KBM-7 (cell line): ENCODE data around the gene CD72.
A peak's percentile ranks its signal among the peaks of the same experiment; 100 is the strongest.

ENCODE experiments used
- DNase-seq: peaks from one replicate; pipeline ENCODE4 v3.0.0-alpha.2; 2015
- in situ Hi-C: fragments of 300-500 bp; cut with MboI; formaldehyde crosslinking; loops from 2 replicates; pipeline ENCODE4 v1.14.3; 2020; ENCODE audit warnings: low sequenced_read_pairs, low pct_unique_long_range_greater_than_20kb, mixed read lengths

CD72 gene

GRCh38 chr9:35618325-35618727, at the start of gene CD72:
CD72 (minus strand) TSS chr9:35618413; CDS start chr9:35618303, 110 bp downstream.
- in situ Hi-C loops: no loop called here
- DNase-seq: peak; percentile 86

GRCh38 chr9:35667939-35668338, 49.7 kb upstream of the CD72 start:
- in situ Hi-C loops: loop anchor here (10.0 kb wide), 1 partner anchor 57 kb away; no protein-coding TSS in a partner anchor
- DNase-seq: no peak

GRCh38 chr9:35666549-35666948, 48.3 kb upstream of the CD72 start:
- DNase-seq: no peak
- in situ Hi-C loops: loop anchor here (10.0 kb wide), 1 partner anchor 58 kb away; no protein-coding TSS in a partner anchor

DNA sequence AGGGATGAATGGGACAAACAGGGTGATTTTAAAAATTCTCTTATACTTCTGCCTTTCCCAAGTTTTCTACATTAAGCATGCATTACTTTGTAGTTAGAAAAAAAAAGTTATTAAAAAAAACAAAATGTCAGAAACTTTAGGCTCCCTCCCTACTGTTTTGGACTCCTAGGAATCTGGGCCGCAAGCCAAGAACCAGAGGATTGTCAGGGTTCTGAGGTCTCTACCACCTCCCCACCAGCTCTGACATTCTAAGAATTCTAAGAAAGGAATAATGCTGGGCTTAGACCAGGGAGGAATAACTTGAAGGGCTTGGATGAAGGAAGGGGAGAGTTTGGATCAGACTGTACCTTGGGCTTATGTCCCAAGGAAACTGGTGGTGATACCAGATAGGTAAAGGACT, 47.8 kb upstream of the CD72 start:
- DNase-seq: no peak
- in situ Hi-C loops: loop anchor here (10.0 kb wide), 1 partner anchor 59 kb away; no protein-coding TSS in a partner anchor

GRCh38 chr9:35665471-35665818, 47.2 kb upstream of the CD72 start:
- in situ Hi-C loops: loop anchor here (10.0 kb wide), 1 partner anchor 59 kb away; no protein-coding TSS in a partner anchor

GRCh38 chr9:35664531-35665470, 46.6 kb upstream of the CD72 start, which contains the start of gene ARHGEF39:
ARHGEF39 (minus strand) TSS chr9:35665195; CDS start chr9:35665169, 26 bp downstream.
- DNase-seq: peak; percentile 88
- in situ Hi-C loops: loop anchor here (10.0 kb wide), 1 partner anchor 60 kb away; no protein-coding TSS in a partner anchor

More at GRCh38 chr9:35665471-35665818, 47.2 kb upstream of the CD72 start:
- no peak for DNase-seq

DNA sequence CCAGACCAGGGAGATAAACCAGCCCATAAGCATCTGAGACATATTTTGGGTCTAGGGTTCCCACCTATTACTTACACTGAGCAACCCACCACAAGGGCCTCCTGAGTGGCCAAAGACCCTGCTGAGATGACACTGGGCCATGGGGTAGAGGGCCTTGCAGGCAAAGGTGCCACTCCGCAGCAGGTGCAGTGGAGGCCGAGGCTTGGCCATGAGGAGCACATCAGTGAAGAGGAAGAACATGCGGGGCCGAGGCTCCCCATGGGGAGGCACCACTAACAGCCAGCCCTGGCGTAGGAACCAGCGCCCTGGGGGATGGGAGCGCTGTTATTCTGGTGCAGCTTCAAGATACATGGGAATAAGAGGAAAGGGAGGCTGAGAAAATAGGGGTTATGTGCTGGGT, 44.2 kb upstream of the CD72 start:
- in situ Hi-C loops: loop anchor here (10.0 kb wide), 1 partner anchor 62 kb away; no protein-coding TSS in a partner anchor
- DNase-seq: no peak

DNA sequence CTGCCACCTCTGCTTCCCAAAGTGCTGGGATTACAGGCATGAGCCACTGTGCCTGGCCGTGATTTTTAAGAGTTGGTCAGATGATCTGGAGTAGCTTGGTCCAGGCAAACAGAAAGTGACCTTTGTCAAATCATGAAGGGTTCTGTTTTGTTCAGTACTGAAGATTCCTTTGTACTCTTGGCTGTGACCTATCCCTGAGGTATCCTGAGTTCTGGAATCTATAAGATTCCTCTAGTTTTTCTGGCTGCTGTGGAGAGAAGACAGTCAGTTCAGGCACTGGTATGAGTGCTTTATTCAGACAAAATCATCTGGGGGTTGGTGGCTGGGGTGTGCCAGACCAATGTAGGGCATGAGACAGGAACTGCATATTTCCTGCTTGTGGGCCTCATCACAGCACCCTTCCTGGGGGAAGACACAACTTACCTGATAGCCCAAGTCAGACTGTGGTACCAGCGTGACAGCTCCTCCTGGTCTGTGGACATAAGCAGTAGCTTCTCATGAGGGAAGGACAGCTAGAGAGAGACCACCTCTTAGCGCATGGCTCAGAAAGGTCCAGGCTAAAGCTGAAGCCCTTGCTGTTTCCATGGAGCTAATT, 43.6 kb upstream of the CD72 start:
- in situ Hi-C loops: loop anchor here (10.0 kb wide), 1 partner anchor 63 kb away; no protein-coding TSS in a partner anchor
- DNase-seq: no peak

DNA sequence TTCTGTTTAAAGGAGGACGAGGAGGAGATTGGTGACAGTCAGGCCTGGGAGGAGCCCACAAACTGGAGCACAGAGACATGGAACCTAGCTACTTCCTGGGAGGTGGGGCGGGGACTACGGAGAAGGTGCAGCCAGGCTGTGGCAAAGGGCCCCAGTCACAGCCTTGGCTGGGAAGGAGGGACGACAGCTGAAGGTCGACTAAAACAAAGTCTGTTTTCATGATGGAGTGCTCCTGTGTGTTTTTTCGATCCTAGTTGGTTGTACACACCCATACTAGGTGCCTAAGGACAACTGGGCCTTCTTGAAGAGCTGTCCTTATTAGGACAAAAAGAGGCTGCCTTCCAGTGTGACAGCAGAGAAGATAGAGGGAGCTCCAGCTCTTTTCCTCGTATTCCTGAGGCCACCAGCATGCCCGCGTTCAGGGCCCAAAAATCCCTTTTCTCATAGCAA, 42.8 kb upstream of the CD72 start:
- in situ Hi-C loops: loop anchor here (10.0 kb wide), 1 partner anchor 64 kb away; no protein-coding TSS in a partner anchor
- no peak for DNase-seq

GRCh38 chr9:35659340-35659739, 41.1 kb upstream of the CD72 start:
- in situ Hi-C loops: no loop called here
- no peak for DNase-seq

- DNase-seq: no peak
- in situ Hi-C loops: no loop called here
These were observed 40.7 kb upstream of the CD72 start for GRCh38 chr9:35658968-35659220.

DNA sequence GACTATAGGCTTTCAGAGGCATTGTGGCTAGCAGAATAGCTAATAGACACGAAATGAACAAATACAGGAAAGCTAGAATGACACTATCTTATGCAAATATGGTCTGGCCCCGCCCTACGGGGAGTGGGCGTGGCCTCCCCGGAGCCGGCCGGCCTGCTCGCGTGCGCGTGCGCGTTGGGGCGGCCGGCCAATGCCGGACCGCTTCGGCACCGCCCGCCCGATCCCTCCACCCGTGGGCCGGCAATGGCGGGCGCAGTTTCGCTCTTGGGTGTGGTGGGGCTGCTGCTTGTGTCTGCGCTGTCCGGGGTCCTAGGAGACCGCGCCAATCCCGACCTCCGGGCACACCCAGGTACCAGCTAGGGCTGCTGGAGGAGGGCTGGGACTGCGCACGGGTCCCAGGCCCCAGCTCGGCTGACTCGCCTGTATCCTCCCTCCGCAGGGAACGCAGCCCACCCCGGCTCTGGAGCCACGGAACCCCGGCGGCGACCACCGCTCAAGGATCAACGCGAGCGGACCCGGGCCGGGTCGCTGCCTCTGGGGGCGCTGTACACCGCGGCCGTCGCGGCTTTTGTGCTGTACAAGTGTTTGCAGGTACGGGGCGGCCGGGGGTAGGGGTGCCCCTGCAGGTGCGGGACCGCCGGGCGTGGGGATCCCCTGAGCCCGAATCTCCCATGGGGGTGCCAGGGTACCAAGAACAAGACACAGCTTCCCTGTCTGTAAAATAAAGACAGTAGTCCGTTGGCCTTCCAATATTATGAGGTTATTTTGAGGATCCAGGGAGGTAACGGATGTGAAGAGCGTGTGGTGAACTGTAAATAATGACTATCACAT, 40.1 kb upstream of the CD72 start, which contains the start of gene CCDC107:
CCDC107 (plus strand) TSS at position 156 of the 831 bp plus-strand sequence; CDS start at position 244, 88 bp downstream.
- peak; percentile 83 for DNase-seq
- in situ Hi-C loops: no loop called here

- in situ Hi-C loops: no loop called here
- DNase-seq: peak; percentile 98
These were observed 39.4 kb upstream of the CD72 start, which contains the start of gene RMRP for GRCh38 chr9:35657546-35658136. RMRP (minus strand) TSS chr9:35658019.

GRCh38 chr9:35656831-35657545, 38.8 kb upstream of the CD72 start:
- DNase-seq: no peak
- in situ Hi-C loops: no loop called here

DNA sequence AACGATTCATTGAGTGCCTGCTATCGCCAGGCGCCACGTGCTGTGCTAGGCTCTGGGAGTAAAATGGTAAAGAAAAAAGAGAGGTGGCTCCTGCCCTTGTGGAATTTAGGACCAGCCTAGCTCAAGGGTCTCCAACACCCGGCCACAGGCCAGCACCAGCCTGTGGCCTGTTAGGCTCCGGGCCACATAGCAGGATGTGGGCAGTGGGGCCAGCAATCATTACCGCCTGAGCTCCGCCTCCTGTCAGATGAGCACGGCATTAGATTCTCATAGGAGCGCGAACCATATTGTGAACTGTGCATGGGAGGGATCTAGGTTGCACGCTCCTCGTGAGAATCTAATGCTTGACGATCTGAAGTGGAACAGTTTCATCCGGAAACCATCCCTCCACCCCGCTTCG, 38.1 kb upstream of the CD72 start:
- DNase-seq: no peak

GRCh38 chr9:35653611-35654010, 35.4 kb upstream of the CD72 start:
- DNase-seq: no peak

More for the DNA sequence above, 38.1 kb upstream of the CD72 start:
- in situ Hi-C loops: no loop called here

GRCh38 chr9:35652829-35653209, 34.6 kb upstream of the CD72 start:
- no peak for DNase-seq
- in situ Hi-C loops: no loop called here

More at GRCh38 chr9:35653611-35654010, 35.4 kb upstream of the CD72 start:
- in situ Hi-C loops: no loop called here
